ENCODE data around the gene CD177. TPM values are rescaled to one million over a fixed set of nuclear protein-coding genes. Genes with fewer than 3 reads are reported as not detected.

The CD177 gene
- total RNA-seq, 1 experiment from 2014 or later: not detected

GRCh38 chr19:43305642-43306041 lies 47.8 kb upstream of the CD177 start:
- no peaks in the 10 kb centered on the region for H3K79me2 ChIP-seq (ENCODE audit: insufficient read depth, low read length)
- ChIA-PET RAD21 (ENCODE audit: low non-redundant PET in 1 of 2, low total read pairs in 2 of 2, uncharacterized antibody in 2 of 2, unreplicated experiment in 2 of 2) (no interaction called here), POLR2A (no interaction called here), CTCF (interaction anchor here (0.8 to 0.9 kb wide), 2 partner anchors 11 to 120 kb away, joined by 3 read pairs; no protein-coding TSS in a partner anchor)
- H4K20me1 ChIP-seq (ENCODE audit: insufficient read depth): no peaks in the 10 kb centered on the region
- H3K9me3 ChIP-seq (ENCODE audit: control insufficient read depth in 1 of 2, insufficient read depth in 1 of 2, low read depth in 1 of 2, low read length in 2 of 2): no peaks in the 10 kb centered on the region
- no peaks in the 10 kb centered on the region for H3K9me2 ChIP-seq (ENCODE audit: insufficient read depth)
- DNase-seq (ENCODE audit: low read depth, low spot score): no peak
- TF ChIP-seq, protein P1, sequence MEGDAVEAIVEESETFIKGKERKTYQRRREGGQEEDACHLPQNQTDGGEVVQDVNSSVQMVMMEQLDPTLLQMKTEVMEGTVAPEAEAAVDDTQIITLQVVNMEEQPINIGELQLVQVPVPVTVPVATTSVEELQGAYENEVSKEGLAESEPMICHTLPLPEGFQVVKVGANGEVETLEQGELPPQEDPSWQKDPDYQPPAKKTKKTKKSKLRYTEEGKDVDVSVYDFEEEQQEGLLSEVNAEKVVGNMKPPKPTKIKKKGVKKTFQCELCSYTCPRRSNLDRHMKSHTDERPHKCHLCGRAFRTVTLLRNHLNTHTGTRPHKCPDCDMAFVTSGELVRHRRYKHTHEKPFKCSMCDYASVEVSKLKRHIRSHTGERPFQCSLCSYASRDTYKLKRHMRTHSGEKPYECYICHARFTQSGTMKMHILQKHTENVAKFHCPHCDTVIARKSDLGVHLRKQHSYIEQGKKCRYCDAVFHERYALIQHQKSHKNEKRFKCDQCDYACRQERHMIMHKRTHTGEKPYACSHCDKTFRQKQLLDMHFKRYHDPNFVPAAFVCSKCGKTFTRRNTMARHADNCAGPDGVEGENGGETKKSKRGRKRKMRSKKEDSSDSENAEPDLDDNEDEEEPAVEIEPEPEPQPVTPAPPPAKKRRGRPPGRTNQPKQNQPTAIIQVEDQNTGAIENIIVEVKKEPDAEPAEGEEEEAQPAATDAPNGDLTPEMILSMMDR (IDR thresholded peaks at IDR 0.05 in 2 of 3, conservative IDR thresholded peaks at IDR 0.05 in 1 of 3; ENCODE audit: borderline replicate concordance in 1 of 3, insufficient read depth in 1 of 3, low read depth in 2 of 3, low read length in 2 of 3): peak; percentile 41 to 70 (median 45); a peak in 5 of 6 replicates
- TF ChIP-seq ATF3 (IDR thresholded peaks at IDR 0.05): no peak
- no peak overlapping the region for H3K27ac ChIP-seq (ENCODE audit: low read depth, low read length)
- no peak overlapping the region for H3K4me2 ChIP-seq (ENCODE audit: low read length)
- H3K9ac ChIP-seq (ENCODE audit: low read length): no peak overlapping the region
- peaks cover 0 to 10% of the 10 kb centered on the region in 2 experiments; a peak in 2 of 4 replicates for H3K4me1 ChIP-seq (ENCODE audit: control insufficient read depth in 1 of 2, insufficient read depth in 2 of 2, low read length in 2 of 2)
- no peaks in the 10 kb centered on the region for H3K36me3 ChIP-seq (ENCODE audit: control insufficient read depth in 1 of 2, insufficient read depth in 2 of 2, low read length in 2 of 2)
- intact Hi-C loops (cut with micrococcal nuclease): no loop called here
- H2AFZ ChIP-seq (ENCODE audit: low read depth, low read length, poor library complexity, severe bottlenecking): no peak overlapping the region
- BruUV-seq (replicated peaks): no TSS peak
- no peak overlapping the region for H3K4me3 ChIP-seq (replicated peaks in 1 of 2; ENCODE audit: low read depth in 1 of 2, low read length in 2 of 2)
- no peaks in the 10 kb centered on the region for H3K27me3 ChIP-seq (ENCODE audit: insufficient read depth, low read length)
- ATAC-seq: peak; percentile 82

DNA sequence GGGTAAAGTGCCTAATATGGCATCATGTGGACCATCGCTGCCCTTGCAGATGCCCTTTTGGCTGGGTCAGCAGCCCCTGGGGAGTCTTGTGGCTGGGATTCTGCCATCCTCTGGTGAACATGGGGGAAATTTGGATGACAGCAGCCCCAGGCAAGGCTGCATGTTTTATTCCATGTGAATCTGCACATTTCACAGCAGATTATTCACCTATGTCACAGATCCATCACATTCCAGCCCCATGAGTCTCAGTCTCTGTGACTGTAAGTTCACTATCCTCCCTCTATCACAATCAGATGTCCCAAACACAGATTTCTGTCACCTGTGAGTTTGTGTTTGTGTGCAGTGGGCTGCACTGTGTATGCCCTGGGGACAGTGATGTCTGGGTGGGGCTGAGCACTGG lies 47.4 kb upstream of the CD177 start:
- intact Hi-C loops (cut with micrococcal nuclease): no loop called here
- no TSS peak for BruUV-seq (replicated peaks)
- DNase-seq (ENCODE audit: low read depth, low spot score): no peak

More for the DNA sequence above, 47.4 kb upstream of the CD177 start:
- Histone ChIP-seq H4K20me1 (ENCODE audit: insufficient read depth) (no peaks in the 10 kb centered on the region), H3K4me2 (ENCODE audit: low read length) (no peak overlapping the region), H3K4me3 (replicated peaks in 1 of 2; ENCODE audit: low read depth in 1 of 2, low read length in 2 of 2) (no peak overlapping the region), H3K9me2 (ENCODE audit: insufficient read depth) (no peaks in the 10 kb centered on the region), H3K4me1 (ENCODE audit: control insufficient read depth in 1 of 2, insufficient read depth in 2 of 2, low read length in 2 of 2) (peaks cover 0 to 10% of the 10 kb centered on the region in 2 experiments; a peak in 2 of 4 replicates), H3K27ac (ENCODE audit: low read depth, low read length) (no peak overlapping the region), H3K79me2 (ENCODE audit: insufficient read depth, low read length) (no peaks in the 10 kb centered on the region), H3K9me3 (ENCODE audit: control insufficient read depth in 1 of 2, insufficient read depth in 1 of 2, low read depth in 1 of 2, low read length in 2 of 2) (no peaks in the 10 kb centered on the region), H2AFZ (ENCODE audit: low read depth, low read length, poor library complexity, severe bottlenecking) (no peak overlapping the region), H3K27me3 (ENCODE audit: insufficient read depth, low read length) (no peaks in the 10 kb centered on the region), H3K9ac (ENCODE audit: low read length) (no peak overlapping the region), H3K36me3 (ENCODE audit: control insufficient read depth in 1 of 2, insufficient read depth in 2 of 2, low read length in 2 of 2) (no peaks in the 10 kb centered on the region)
- ChIA-PET CTCF (interaction anchor here (0.8 kb wide), 1 partner anchor 120 kb away, joined by 3 read pairs; no protein-coding TSS in a partner anchor), POLR2A (no interaction called here), RAD21 (ENCODE audit: low non-redundant PET in 1 of 2, low total read pairs in 2 of 2, uncharacterized antibody in 2 of 2, unreplicated experiment in 2 of 2) (no interaction called here)
- no peak for ATAC-seq
- no peak for TF ChIP-seq EGR1 (IDR thresholded peaks at IDR 0.05; ENCODE audit: low read depth)
- TF ChIP-seq SIN3A (IDR thresholded peaks at IDR 0.05; ENCODE audit: low read depth): no peak
